Liver (tissue), 3 donors: Measurements from ENCODE around the gene LGR6.

Experiments used
- FOXA1 ChIP-seq: IDR thresholded peaks from 2 replicates; pipeline ENCODE4 v1.6.1; 2016; ENCODE audit warnings: antibody characterized with exemption
- GABPA ChIP-seq, 2 donors: IDR thresholded peaks in 1 of 2; conservative IDR thresholded peaks in 1 of 2; 2 replicates each; pipeline ENCODE4 v1.6.1; 2016; ENCODE audit warnings: antibody characterized with exemption in 2 of 2, mild to moderate bottlenecking in 1 of 2, moderate library complexity in 1 of 2
- HNF4G ChIP-seq: IDR thresholded peaks from 2 replicates; pipeline ENCODE4 v1.6.1; 2016; ENCODE audit warnings: antibody characterized with exemption
- SP1 ChIP-seq: IDR thresholded peaks from 2 replicates; pipeline ENCODE4 v1.6.1; 2018; ENCODE audit warnings: antibody characterized with exemption, mild to moderate bottlenecking
- TAF1 ChIP-seq: conservative IDR thresholded peaks from 2 replicates; pipeline ENCODE4 v1.6.1; 2016; ENCODE audit warnings: antibody characterized with exemption, mild to moderate bottlenecking
- TF ChIP-seq, protein P1 (sequence below): fragments of 150-350 bp; IDR thresholded peaks from 2 replicates; pipeline ENCODE4 v1.5.1; 2017; ENCODE audit warnings: improper control_type of control experiment, low read depth, low read length; ENCODE audit not compliant: missing input control
- TF ChIP-seq, protein P2 (sequence below): IDR thresholded peaks from 2 replicates; pipeline ENCODE4 v1.6.1; 2016; ENCODE audit warnings: antibody characterized with exemption
- donor health status: healthy.
- donor health status: healthy.

DNA sequence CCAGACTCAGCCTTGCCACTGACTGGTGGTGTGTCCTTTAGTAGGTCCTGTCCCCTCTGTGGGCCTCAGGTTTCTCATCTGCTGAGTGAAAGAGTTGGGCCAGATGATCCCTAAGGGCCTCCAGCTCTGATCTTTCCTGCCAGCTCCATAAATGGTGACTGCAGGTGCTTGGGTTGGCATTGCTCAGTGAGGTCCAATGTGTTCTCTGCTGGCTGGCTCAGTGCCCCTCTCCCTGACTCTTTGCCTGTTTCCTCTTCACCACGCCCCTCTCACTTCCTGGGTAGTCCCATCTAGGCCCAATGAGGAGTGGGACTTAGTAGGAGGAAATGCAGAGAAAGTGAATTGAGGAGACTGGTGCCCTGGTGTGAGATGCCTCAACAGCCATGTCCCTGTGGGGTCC is 111.6 kb downstream of the LGR6 start:
- TF ChIP-seq, protein P1, sequence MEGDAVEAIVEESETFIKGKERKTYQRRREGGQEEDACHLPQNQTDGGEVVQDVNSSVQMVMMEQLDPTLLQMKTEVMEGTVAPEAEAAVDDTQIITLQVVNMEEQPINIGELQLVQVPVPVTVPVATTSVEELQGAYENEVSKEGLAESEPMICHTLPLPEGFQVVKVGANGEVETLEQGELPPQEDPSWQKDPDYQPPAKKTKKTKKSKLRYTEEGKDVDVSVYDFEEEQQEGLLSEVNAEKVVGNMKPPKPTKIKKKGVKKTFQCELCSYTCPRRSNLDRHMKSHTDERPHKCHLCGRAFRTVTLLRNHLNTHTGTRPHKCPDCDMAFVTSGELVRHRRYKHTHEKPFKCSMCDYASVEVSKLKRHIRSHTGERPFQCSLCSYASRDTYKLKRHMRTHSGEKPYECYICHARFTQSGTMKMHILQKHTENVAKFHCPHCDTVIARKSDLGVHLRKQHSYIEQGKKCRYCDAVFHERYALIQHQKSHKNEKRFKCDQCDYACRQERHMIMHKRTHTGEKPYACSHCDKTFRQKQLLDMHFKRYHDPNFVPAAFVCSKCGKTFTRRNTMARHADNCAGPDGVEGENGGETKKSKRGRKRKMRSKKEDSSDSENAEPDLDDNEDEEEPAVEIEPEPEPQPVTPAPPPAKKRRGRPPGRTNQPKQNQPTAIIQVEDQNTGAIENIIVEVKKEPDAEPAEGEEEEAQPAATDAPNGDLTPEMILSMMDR = no peak
- no peak for TF ChIP-seq SP1
- no peak for TF ChIP-seq GABPA (IDR thresholded peaks at IDR 0.05 in 1 of 2, conservative IDR thresholded peaks at IDR 0.05 in 1 of 2)
- TF ChIP-seq HNF4G = no peak
- no peak for TF ChIP-seq FOXA1
- TF ChIP-seq, protein P2, sequence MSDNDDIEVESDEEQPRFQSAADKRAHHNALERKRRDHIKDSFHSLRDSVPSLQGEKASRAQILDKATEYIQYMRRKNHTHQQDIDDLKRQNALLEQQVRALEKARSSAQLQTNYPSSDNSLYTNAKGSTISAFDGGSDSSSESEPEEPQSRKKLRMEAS = no peak
- TF ChIP-seq TAF1 = no peak
